LNCAP (cell line): Measurements from ENCODE around the gene LRP2BP.

Experiments
- CTCF ChIP-seq: fragments of 450-650 bp; IDR thresholded peaks from 2 replicates; pipeline ENCODE4 v1.5.1; 2017; ENCODE audit warnings: mild to moderate bottlenecking

The LRP2BP gene

DNA sequence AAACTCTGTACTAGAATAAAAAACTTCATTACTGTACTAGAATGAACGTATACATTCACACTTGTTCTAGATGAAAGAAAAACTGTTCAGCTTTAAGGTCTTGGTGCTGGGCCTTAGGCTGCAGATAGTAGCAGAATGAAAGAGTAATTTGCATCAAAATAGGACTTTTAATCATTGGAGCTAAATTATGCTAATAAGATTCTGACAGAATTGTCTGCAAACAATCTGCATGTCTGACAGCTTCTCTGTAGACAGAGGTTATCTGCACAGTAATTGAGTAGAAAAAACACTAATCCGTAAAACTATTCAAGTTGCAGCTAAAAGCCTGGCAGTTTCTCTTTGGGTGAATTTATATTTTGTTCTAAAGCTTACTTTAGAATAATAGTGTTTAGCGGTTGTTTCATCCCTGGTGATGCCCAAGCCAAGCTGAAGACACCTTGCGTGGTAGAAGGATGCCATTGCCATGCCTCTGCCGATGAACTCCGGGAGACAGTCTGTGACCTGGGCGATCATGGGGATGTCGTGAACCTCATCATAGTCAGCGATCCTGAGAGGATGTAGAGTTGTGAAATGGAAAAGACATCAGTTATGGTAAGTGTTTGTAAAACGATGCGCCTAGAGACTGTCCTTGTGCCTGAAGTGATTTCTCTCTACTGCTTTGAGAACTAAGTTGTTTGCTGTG lies 25.3 kb downstream of the LRP2BP start:
- no peak for TF ChIP-seq CTCF

- no peak for TF ChIP-seq CTCF
These were observed 26.0 kb downstream of the LRP2BP start for GRCh38 chr4:185369731-185370130.

DNA sequence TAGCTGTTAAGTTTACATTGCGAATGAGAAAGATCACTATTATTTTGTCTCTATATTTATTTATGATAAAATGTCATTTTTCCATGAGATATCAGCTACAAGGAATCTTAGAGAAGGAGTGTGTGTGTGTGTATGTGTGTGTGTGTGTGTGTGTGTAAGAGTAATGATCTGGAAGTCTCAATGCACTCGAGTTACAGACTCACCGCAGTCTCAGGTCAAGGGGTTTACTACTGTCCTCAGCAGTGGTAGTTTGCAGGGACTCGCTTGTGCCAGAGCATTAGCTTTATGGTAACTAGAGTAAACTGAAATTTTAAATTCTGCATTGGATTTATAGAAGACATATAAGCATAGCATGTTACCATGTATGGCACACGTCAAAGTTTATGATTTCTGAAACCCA lies 30.8 kb downstream of the LRP2BP start:
- TF ChIP-seq CTCF, result no peak

GRCh38 chr4:185363251-185363650 lies 32.5 kb downstream of the LRP2BP start:
- no peak for TF ChIP-seq CTCF

- TF ChIP-seq CTCF, result no peak
These were observed 33.9 kb downstream of the LRP2BP start for GRCh38 chr4:185361872-185362271.

DNA sequence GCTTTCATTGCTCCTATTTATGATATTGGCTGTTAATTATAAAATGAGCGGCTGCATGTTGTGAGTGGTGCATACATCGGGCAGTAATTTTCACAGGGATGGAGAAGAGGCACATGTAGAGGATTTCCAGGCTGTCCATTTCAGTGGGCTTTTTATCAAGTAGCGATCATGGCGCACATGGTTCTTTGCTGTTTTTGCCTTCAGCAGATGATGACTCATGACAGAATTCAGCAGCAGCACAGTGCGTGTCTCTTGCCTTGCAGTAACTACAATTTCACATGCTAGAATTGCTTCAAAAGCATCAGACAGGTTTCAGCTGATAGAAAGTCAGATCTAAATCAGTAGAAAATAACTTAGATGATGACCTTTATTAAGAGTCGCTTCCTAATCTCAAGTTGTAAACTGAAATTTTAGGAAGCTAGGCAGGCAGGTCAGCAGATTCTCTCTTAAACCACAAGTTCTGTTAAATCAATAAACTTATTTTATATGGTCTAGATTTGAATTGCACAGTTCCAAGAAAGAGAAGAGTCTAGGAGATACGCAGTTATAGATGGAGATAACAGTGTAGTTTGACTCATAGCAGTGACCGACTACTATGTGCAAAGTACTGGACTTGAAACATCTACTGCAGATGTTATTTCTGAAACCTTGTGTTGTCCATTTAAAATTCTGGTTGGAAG lies 35.8 kb downstream of the LRP2BP start:
- TF ChIP-seq CTCF, result no peak

GRCh38 chr4:185358959-185359358 lies 36.8 kb downstream of the LRP2BP start:
- no peak for TF ChIP-seq CTCF

DNA sequence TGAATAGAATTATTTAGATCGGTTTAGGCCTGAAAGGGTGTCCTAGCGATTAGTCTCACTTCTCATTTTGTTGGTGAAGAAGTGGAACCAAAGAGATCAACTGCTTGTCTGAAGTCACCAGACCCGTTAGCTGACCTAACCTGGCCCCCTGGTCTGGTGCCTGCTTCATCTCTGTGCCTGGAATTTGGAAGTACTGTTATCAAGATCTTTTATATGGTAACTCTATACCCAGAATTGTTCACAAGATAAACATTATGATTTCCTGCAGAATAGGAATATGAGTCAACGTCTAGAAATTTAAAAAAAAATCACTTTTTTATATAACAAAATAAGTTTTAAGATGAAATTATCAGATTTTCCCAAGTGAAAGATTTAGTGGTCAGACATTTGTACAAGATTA lies 37.2 kb downstream of the LRP2BP start:
- no peak for TF ChIP-seq CTCF
